ENCODE measurements around the gene NELFE.

The NELFE gene

DNA sequence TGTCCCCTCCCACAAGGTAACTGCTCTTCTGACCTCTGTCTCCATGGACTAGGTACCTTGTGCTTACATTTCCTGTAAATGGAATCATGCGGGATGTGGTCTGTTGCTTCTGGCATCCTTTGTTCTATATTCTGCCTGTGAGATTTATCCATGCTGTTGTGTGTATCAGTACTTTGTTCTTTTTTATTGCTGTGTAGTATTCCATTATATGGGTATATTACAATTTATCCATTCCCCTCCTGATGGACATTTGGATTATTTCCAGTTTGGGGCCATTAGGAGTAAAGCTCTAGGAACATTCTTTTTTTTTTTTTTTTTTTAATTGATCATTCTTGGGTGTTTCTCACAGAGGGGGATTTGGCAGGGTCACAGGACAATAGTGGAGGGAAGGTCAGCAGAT is 27.8 kb downstream of the NELFE start:
- no peak for TF ChIP-seq SPI1 (IDR thresholded peaks at IDR 0.05; ENCODE audit: low read depth, low read length)
- TF ChIP-seq POU2F2 (IDR thresholded peaks at IDR 0.05; ENCODE audit: low read depth, low read length): no peak
- no peak for TF ChIP-seq PAX5 (IDR thresholded peaks at IDR 0.05; ENCODE audit: insufficient read depth, low read length, severe bottlenecking)
- no peak for TF ChIP-seq POLR2A (IDR thresholded peaks at IDR 0.05; ENCODE audit: low read depth, low read length)
- no peak for TF ChIP-seq POLR2AphosphoS5 (IDR thresholded peaks at IDR 0.05; ENCODE audit: low read depth, low read length)
- no peak for TF ChIP-seq TAF1 (IDR thresholded peaks at IDR 0.05; ENCODE audit: low read depth, low read length)
- DNase-seq (ENCODE audit: insufficient read length, low spot score) (no peak), FAIRE-seq (no peak)

DNA sequence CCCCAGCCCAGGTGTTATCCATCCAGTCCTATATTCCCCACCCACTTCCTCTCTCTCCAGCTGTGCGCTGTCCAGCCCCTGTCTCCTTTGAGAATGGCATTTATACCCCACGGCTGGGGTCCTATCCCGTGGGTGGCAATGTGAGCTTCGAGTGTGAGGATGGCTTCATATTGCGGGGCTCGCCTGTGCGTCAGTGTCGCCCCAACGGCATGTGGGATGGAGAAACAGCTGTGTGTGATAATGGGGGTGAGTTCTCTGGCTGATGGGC is 30.2 kb downstream of the NELFE start:
- no peak for FAIRE-seq
- no peak for DNase-seq (ENCODE audit: insufficient read length, low spot score)
- TF ChIP-seq SPI1 (IDR thresholded peaks at IDR 0.05; ENCODE audit: low read depth, low read length) (no peak), POU2F2 (IDR thresholded peaks at IDR 0.05; ENCODE audit: low read depth, low read length) (no peak), PAX5 (IDR thresholded peaks at IDR 0.05; ENCODE audit: insufficient read depth, low read length, severe bottlenecking) (no peak), POLR2AphosphoS5 (IDR thresholded peaks at IDR 0.05; ENCODE audit: low read depth, low read length) (no peak), TAF1 (IDR thresholded peaks at IDR 0.05; ENCODE audit: low read depth, low read length) (no peak)

DNA sequence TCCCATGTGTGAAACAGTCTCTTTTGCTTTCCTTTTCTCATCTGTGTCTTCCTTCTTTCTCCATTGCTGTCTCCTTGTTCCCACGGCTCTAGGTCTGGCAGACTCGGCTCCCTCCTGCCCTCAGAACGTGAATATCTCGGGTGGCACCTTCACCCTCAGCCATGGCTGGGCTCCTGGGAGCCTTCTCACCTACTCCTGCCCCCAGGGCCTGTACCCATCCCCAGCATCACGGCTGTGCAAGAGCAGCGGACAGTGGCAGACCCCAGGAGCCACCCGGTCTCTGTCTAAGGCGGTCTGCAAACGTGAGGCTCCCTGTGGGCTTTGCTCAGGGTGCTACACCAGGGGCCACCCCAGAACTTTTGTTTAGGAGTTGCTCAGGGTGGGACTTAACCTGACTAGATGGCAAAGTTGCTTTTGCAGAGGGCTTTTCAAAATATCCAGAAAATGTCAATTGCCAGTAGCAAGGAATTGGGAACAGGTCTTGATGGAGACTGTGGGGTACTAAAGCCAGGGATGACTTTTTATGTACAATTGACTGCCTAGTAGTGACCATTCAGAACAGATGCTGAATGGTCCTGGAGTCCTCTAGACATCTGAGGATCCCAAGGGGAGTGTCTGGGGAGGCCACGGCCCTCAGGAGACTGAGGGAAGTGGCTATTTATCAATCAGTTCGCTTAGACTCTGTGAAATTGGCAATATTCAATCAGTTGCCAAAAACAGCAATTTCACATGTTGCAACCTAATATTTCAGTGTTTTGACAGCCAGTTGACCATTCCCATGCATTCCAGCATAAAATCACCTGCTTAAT is 30.7 kb downstream of the NELFE start:
- no peak for DNase-seq (ENCODE audit: insufficient read length, low spot score)
- TF ChIP-seq POU2F2 (IDR thresholded peaks at IDR 0.05; ENCODE audit: low read depth, low read length): no peak
- no peak for TF ChIP-seq POLR2A (IDR thresholded peaks at IDR 0.05; ENCODE audit: low read depth, low read length)
- TF ChIP-seq PAX5 (IDR thresholded peaks at IDR 0.05; ENCODE audit: insufficient read depth, low read length, severe bottlenecking): no peak
- no peak for TF ChIP-seq SPI1 (IDR thresholded peaks at IDR 0.05; ENCODE audit: low read depth, low read length)
- no peak for TF ChIP-seq TAF1 (IDR thresholded peaks at IDR 0.05; ENCODE audit: low read depth, low read length)
- no peak for TF ChIP-seq POLR2AphosphoS5 (IDR thresholded peaks at IDR 0.05; ENCODE audit: low read depth, low read length)

DNA sequence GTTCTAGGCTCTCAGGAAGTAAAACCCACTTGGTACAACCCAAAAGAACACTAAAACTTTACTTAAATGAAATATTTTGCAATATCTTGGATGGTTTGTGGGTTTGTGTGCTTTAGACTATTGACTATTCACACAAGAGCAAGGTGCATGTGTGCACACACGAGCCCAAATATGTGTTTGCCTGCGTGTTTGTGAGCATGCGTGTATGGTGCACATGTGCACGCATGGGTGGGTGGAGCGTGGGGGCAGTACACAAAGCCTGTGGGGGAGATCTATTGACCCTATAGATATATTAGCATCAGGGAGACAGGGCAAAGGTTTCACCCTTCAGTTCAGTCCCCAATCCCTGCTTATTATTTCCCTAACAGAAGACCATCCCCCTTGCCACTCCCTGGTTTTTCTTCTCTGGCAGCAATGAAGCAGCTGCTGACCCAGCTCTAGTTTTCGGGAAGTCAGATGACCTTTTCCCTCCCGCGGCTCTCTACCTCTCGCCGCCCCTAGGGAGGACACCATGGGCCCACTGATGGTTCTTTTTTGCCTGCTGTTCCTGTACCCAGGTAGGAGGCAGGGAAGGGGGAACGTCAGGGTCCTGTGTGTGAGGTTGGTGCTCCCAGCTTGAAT is 31.4 kb downstream of the NELFE start, which contains the start of gene C2:
Gene C2 (plus strand): TSS at position 476 of the 621 bp plus-strand sequence. CDS start 36 bp downstream, at position 512.
- DNase-seq (ENCODE audit: insufficient read length, low spot score): no peak
- FAIRE-seq: no peak
- TF ChIP-seq POLR2AphosphoS5 (IDR thresholded peaks at IDR 0.05; ENCODE audit: low read depth, low read length) (no peak), POU2F2 (IDR thresholded peaks at IDR 0.05; ENCODE audit: low read depth, low read length) (no peak), TAF1 (IDR thresholded peaks at IDR 0.05; ENCODE audit: low read depth, low read length) (no peak), POLR2A (IDR thresholded peaks at IDR 0.05; ENCODE audit: low read depth, low read length) (no peak), SPI1 (IDR thresholded peaks at IDR 0.05; ENCODE audit: low read depth, low read length) (no peak), PAX5 (IDR thresholded peaks at IDR 0.05; ENCODE audit: insufficient read depth, low read length, severe bottlenecking) (no peak)

More for the DNA sequence above, 30.7 kb downstream of the NELFE start:
- no peak for FAIRE-seq

DNA sequence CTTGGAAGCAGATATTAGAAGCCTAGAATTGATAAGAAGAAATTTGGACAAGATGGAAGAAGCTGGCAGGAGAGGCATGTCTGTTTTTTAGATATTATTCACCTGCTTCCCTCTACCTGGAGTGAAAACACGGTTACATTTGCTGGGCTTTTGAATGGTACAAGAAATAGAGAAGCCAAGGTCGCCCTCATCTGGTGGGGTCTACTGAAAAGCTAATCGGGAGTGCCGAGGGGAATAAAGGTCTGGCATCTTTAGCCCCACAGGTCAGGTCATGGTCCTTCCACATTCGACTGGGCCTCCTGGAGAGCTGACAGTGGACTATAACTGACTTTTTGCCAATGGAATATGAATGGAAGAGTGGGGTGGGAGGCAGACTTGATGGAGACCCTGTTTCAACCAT is 35.8 kb downstream of the NELFE start:
- TF ChIP-seq POLR2A (IDR thresholded peaks at IDR 0.05; ENCODE audit: low read depth, low read length) (no peak), POLR2AphosphoS5 (IDR thresholded peaks at IDR 0.05; ENCODE audit: low read depth, low read length) (no peak), TAF1 (IDR thresholded peaks at IDR 0.05; ENCODE audit: low read depth, low read length) (no peak), PAX5 (IDR thresholded peaks at IDR 0.05; ENCODE audit: insufficient read depth, low read length, severe bottlenecking) (no peak), SPI1 (IDR thresholded peaks at IDR 0.05; ENCODE audit: low read depth, low read length) (no peak), POU2F2 (IDR thresholded peaks at IDR 0.05; ENCODE audit: low read depth, low read length) (no peak)
- FAIRE-seq (no peak), DNase-seq (ENCODE audit: insufficient read length, low spot score) (no peak)

DNA sequence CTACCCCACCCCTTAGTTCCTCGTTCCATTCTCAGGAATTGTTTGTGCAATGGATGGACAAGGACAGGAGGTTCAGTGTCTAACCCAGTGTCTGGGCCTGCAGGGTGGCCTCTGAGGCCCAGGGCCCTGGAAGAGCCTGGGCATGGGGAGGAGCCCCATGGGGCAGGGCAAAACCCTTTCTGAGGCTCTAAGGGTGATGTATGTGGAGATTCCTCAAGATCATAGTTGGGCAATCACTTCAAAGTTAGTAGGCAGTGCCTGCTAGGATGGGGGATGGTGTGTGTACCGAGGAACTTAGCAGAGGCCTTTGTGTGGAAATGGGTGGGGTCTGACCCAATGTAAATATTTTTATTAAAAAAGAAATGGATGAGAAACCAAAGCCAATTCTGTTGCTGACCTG is 38.0 kb downstream of the NELFE start:
- FAIRE-seq (no peak), DNase-seq (ENCODE audit: insufficient read length, low spot score) (no peak)

DNA sequence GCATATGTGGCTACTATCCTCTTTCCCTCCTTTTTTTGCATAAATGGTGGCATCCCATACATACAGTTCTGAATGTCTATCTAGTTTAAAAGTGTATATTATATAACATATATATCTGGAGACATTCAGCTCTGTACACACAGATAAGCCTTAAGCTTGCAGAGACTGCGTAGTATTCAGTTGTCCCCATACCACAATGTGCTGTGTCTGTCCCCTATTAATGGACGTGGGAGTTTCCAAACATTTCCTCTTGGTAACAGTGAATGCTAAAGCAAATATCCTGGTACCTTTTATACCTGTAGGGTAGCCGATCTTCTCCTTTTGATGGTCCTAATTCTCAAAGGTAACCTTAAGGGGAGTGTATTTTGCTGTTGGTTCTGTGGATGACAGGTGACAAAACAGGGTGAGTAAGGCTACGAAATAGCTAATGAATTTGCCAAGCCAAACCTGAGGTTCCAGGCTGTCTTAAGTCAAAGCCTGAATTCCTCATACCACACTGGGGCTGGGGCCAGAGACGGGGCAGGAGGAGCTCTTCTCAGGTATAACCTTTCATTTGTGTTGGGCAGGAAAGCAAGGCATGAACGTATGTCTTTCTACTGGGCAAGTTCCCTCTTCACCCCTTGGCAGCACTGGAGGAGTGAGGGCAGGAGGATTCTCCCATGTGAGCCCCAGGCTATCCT is 39.0 kb downstream of the NELFE start:
- no peak for TF ChIP-seq POLR2A (IDR thresholded peaks at IDR 0.05; ENCODE audit: low read depth, low read length)
- TF ChIP-seq TAF1 (IDR thresholded peaks at IDR 0.05; ENCODE audit: low read depth, low read length): no peak
- no peak for TF ChIP-seq PAX5 (IDR thresholded peaks at IDR 0.05; ENCODE audit: insufficient read depth, low read length, severe bottlenecking)
- TF ChIP-seq SPI1 (IDR thresholded peaks at IDR 0.05; ENCODE audit: low read depth, low read length): no peak
- TF ChIP-seq POU2F2 (IDR thresholded peaks at IDR 0.05; ENCODE audit: low read depth, low read length): no peak
- TF ChIP-seq POLR2AphosphoS5 (IDR thresholded peaks at IDR 0.05; ENCODE audit: low read depth, low read length): no peak
- no peak for FAIRE-seq
- DNase-seq (ENCODE audit: insufficient read length, low spot score): no peak

More for the DNA sequence above, 38.0 kb downstream of the NELFE start:
- no peak for TF ChIP-seq POLR2AphosphoS5 (IDR thresholded peaks at IDR 0.05; ENCODE audit: low read depth, low read length)
- no peak for TF ChIP-seq POLR2A (IDR thresholded peaks at IDR 0.05; ENCODE audit: low read depth, low read length)
- no peak for TF ChIP-seq POU2F2 (IDR thresholded peaks at IDR 0.05; ENCODE audit: low read depth, low read length)
- no peak for TF ChIP-seq PAX5 (IDR thresholded peaks at IDR 0.05; ENCODE audit: insufficient read depth, low read length, severe bottlenecking)
- TF ChIP-seq TAF1 (IDR thresholded peaks at IDR 0.05; ENCODE audit: low read depth, low read length): no peak
- TF ChIP-seq SPI1 (IDR thresholded peaks at IDR 0.05; ENCODE audit: low read depth, low read length): no peak

DNA sequence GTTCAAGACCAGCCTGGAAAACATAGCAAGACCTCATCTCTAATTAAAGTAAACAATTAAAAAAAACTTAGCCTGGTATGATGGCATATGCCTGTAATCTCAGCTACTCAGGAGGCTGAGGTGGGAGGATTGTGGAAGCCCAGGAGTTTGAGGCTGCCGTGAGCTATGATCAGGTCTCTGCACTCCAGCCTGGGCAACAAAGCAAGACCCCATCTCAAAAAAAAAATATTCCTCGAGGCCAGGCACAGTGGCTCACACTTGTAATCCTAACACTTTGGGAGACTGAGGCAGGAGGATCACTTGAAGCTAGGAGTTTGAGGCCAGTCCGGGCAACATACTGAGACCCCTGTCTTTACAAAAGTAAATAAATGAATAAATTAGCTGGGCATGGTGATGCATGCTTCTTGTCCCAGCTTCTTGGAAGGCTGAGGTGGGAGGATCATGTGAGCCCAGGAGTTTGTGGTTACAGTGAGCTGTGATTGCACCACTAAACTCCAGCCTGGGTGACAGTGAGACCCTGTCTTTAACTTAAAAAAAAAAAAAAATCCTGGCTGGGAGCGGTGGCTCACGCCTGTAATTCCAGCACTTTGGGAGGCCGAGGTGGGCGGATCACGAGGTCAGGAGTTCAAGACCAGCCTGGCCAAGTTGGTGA is 40.6 kb downstream of the NELFE start:
- DNase-seq (ENCODE audit: insufficient read length, low spot score) (no peak), FAIRE-seq (no peak)
- no peak for TF ChIP-seq POLR2A (IDR thresholded peaks at IDR 0.05; ENCODE audit: low read depth, low read length)
- no peak for TF ChIP-seq SPI1 (IDR thresholded peaks at IDR 0.05; ENCODE audit: low read depth, low read length)
- no peak for TF ChIP-seq POLR2AphosphoS5 (IDR thresholded peaks at IDR 0.05; ENCODE audit: low read depth, low read length)
- TF ChIP-seq TAF1 (IDR thresholded peaks at IDR 0.05; ENCODE audit: low read depth, low read length): no peak
- TF ChIP-seq POU2F2 (IDR thresholded peaks at IDR 0.05; ENCODE audit: low read depth, low read length): no peak
- TF ChIP-seq PAX5 (IDR thresholded peaks at IDR 0.05; ENCODE audit: insufficient read depth, low read length, severe bottlenecking): no peak

All from GM12891 (cell line).